ENCODE results near the gene LRMDA. TPM values are rescaled to one million over a fixed set of nuclear protein-coding genes. Genes with fewer than 3 reads are reported as not detected.
A peak's percentile ranks its signal among the peaks of the same experiment; 100 is the strongest.

The LRMDA gene
- total RNA-seq, 6 donors from 2014 or later: 12.8 to 185 (median 18.1) TPM

GRCh38 chr10:76302961-76303630 lies 871.7 kb downstream of the LRMDA start:
- 36 to 52% methylated on average over 8 of the region's 8 CpGs for WGBS, 2 donors
- H3K36me3 ChIP-seq: no peaks in the 10 kb centered on the region
- H3K4me3 ChIP-seq: no peak overlapping the region
- peak overlapping the region in 1 of 4 donors; percentile 33 for H3K27ac ChIP-seq
- peak in 1 of 2 donors; percentile 26 for ATAC-seq (ENCODE audit: low FRiP score in 2 of 2)
- TF ChIP-seq EP300 (IDR thresholded peaks at IDR 0.05) (no peak), POLR2AphosphoS5 (IDR thresholded peaks at IDR 0.05) (no peak), CTCF (IDR thresholded peaks at IDR 0.05) (no peak), POLR2A (IDR thresholded peaks at IDR 0.05) (no peak)
- H3K9me3 ChIP-seq: no peaks in the 10 kb centered on the region
- no peak for DNase-seq
- peaks cover 19 to 27% (median 24%) of the 10 kb centered on the region in 4 donors for H3K4me1 ChIP-seq
- no peaks in the 10 kb centered on the region for H3K27me3 ChIP-seq

GRCh38 chr10:76303682-76304316 lies 872.4 kb downstream of the LRMDA start:
- peak; percentile 34 to 70 (median 56) for TF ChIP-seq CTCF (IDR thresholded peaks at IDR 0.05)
- no peak for TF ChIP-seq POLR2A (IDR thresholded peaks at IDR 0.05)
- peak in 1 of 2 donors; percentile 84 for DNase-seq
- WGBS, 2 donors: 29 to 38% methylated on average over 8 of the region's 8 CpGs
- Histone ChIP-seq H3K27ac (no peak overlapping the region), H3K27me3 (no peaks in the 10 kb centered on the region), H3K4me3 (no peak overlapping the region), H3K9me3 (no peaks in the 10 kb centered on the region), H3K4me1 (peaks cover 21 to 31% (median 27%) of the 10 kb centered on the region in 4 donors), H3K36me3 (no peaks in the 10 kb centered on the region)
- ATAC-seq (ENCODE audit: low FRiP score in 2 of 2): peak; percentile 87 to 91

- Histone ChIP-seq H3K4me1 (peaks cover 35 to 38% (median 36%) of the 10 kb centered on the region in 4 donors), H3K4me3 (no peak overlapping the region), H3K27me3 (no peaks in the 10 kb centered on the region), H3K9me3 (no peaks in the 10 kb centered on the region), H3K36me3 (no peaks in the 10 kb centered on the region), H3K27ac (no peak overlapping the region)
- WGBS, 2 donors: 17 to 77% methylated on average over 1 of the region's 1 CpG
- no peak for ATAC-seq (ENCODE audit: low FRiP score in 2 of 2)
- no peak for DNase-seq
- TF ChIP-seq EP300 (IDR thresholded peaks at IDR 0.05) (no peak), POLR2A (IDR thresholded peaks at IDR 0.05) (no peak), CTCF (IDR thresholded peaks at IDR 0.05) (no peak), POLR2AphosphoS5 (IDR thresholded peaks at IDR 0.05) (no peak)
Observed at GRCh38 chr10:76305930-76306615, 874.6 kb downstream of the LRMDA start.

- DNase-seq: no peak
- Histone ChIP-seq H3K4me1 (peaks cover 32 to 38% (median 36%) of the 10 kb centered on the region in 4 donors), H3K9me3 (no peaks in the 10 kb centered on the region), H3K36me3 (no peaks in the 10 kb centered on the region), H3K27ac (no peak overlapping the region), H3K4me3 (no peak overlapping the region), H3K27me3 (no peaks in the 10 kb centered on the region)
- peak in 1 of 2 donors; percentile 36 for ATAC-seq (ENCODE audit: low FRiP score in 2 of 2)
- TF ChIP-seq POLR2AphosphoS5 (IDR thresholded peaks at IDR 0.05) (no peak), CTCF (IDR thresholded peaks at IDR 0.05) (no peak), EP300 (IDR thresholded peaks at IDR 0.05) (no peak), POLR2A (IDR thresholded peaks at IDR 0.05) (no peak)
Observed at GRCh38 chr10:76306856-76307255, 875.4 kb downstream of the LRMDA start.
